Endothelial cell of umbilical vein (primary cell): Measurements from ENCODE around the gene HIVEP3. TPM values are rescaled to one million over a fixed set of nuclear protein-coding genes. Genes with fewer than 3 reads are reported as not detected.

Experiments
- BruUV-seq: library from RNA; stranded (reverse); fragments of 400-500 nt; replicated peaks from 2 replicates; lab custom pipeline; 2021; lab: Mats Ljungman, UMichigan
- CTCF ChIA-PET: fragments of 300-600, 350-600 bp; sonication (Branson Sonifier 250); formaldehyde crosslinking; loops from one replicate; lab custom pipeline; 2021; ENCODE audit warnings: antibody characterized with exemption, inconsistent platforms; lab: Charles Lee
- POLR2A ChIA-PET: fragments of 300-600, 350-600 bp; sonication (Branson Sonifier 250); formaldehyde crosslinking; loops from one replicate; lab custom pipeline; 2021; ENCODE audit warnings: antibody characterized with exemption, inconsistent platforms; lab: Charles Lee
- DNase-seq: peaks from one replicate; pipeline ENCODE4 v3.0.0-alpha.2; 2011; ENCODE audit warnings: low read depth, low spot score
- FAIRE-seq: peaks from 2 replicates; lab custom pipeline; 2011; peaks lifted over from hg19 to GRCh38; lab: Jason Lieb, UNC
- H2AFZ ChIP-seq: 2 replicates; pipeline ENCODE4 v1.6.0; 2012; ENCODE audit warnings: low read depth, low read length, control low read depth, inconsistent platforms
- H3K27ac ChIP-seq: 2 replicates; pipeline ENCODE4 v1.5.1; 2011; ENCODE audit warnings: low read depth, mild to moderate bottlenecking, control low read depth, low read length, moderate library complexity; ENCODE audit not compliant: insufficient read depth
- H3K27me3 ChIP-seq, 2 experiments: 2 replicates each; pipeline versions ENCODE4 v1.6.0 to v1.6.1; 2011; ENCODE audit warnings: low read length in 2 of 2, mixed read lengths in 1 of 2; ENCODE audit not compliant: control insufficient read depth in 2 of 2, insufficient read depth in 2 of 2
- H3K36me3 ChIP-seq, 2 experiments: 2 replicates in 1 of 2; 3 replicates in 1 of 2; pipeline ENCODE4 v1.5.1; 2011; ENCODE audit warnings: low read length in 2 of 2, mild to moderate bottlenecking in 1 of 2, moderate library complexity in 1 of 2; ENCODE audit not compliant: control insufficient read depth in 2 of 2, insufficient read depth in 2 of 2; ENCODE audit errors: extremely low read depth in 1 of 2
- H3K4me1 ChIP-seq: 3 replicates; pipeline ENCODE4 v1.5.1; 2011; ENCODE audit warnings: mild to moderate bottlenecking, low read length; ENCODE audit not compliant: control insufficient read depth, insufficient read depth; ENCODE audit errors: extremely low read depth
- H3K4me2 ChIP-seq: 2 replicates; pipeline ENCODE4 v1.6.1; 2011; ENCODE audit warnings: low read length, control low read depth, mixed read lengths; ENCODE audit not compliant: insufficient read depth
- H3K4me3 ChIP-seq, 3 experiments: fragments of 200-600 bp in 1 of 3; sonication (generic), shearing (Covaris generic) in 1 of 3; replicated peaks in 1 of 3; 2 replicates each; pipeline ENCODE4 v1.5.1; 2011 to 2016; ENCODE audit warnings: control low read depth in 3 of 3, low read length in 3 of 3, mild to moderate bottlenecking in 2 of 3, inconsistent platforms in 1 of 3, low read depth in 1 of 3, moderate library complexity in 1 of 3; ENCODE audit not compliant: insufficient read depth in 1 of 3
- H3K79me2 ChIP-seq: 2 replicates; pipeline ENCODE4 v1.6.0; 2012; ENCODE audit warnings: low read length, inconsistent platforms; ENCODE audit not compliant: control insufficient read depth, insufficient read depth
- H3K9ac ChIP-seq: replicated peaks from 2 replicates; pipeline ENCODE3; 2011; ENCODE audit warnings: low read length, control low read depth; ENCODE audit not compliant: insufficient read depth; ENCODE audit errors: extremely low read depth
- H3K9me1 ChIP-seq: replicated peaks from 3 replicates; pipeline ENCODE4 v1.6.0; 2011; ENCODE audit warnings: mild to moderate bottlenecking, low read length; ENCODE audit not compliant: control insufficient read depth, insufficient read depth; ENCODE audit errors: extremely low read depth
- H3K9me3 ChIP-seq: replicated peaks from 2 replicates; pipeline ENCODE4 v1.5.1; 2012; ENCODE audit warnings: low read length, inconsistent platforms; ENCODE audit not compliant: control insufficient read depth, insufficient read depth
- H4K20me1 ChIP-seq: replicated peaks from 2 replicates; pipeline ENCODE3; 2011; ENCODE audit warnings: mild to moderate bottlenecking, low read length; ENCODE audit not compliant: control insufficient read depth, insufficient read depth; ENCODE audit errors: extremely low read depth
- CTCF ChIP-seq, 2 donors: IDR thresholded peaks; 1 replicate in 1 of 2; 2 replicates in 1 of 2; pipeline ENCODE4 v1.5.1; 2011; ENCODE audit warnings: low read length in 2 of 2, mild to moderate bottlenecking in 2 of 2, moderate library complexity in 2 of 2, control low read depth in 1 of 2, inconsistent platforms in 1 of 2, low read depth in 1 of 2; ENCODE audit not compliant: insufficient read depth in 1 of 2; ENCODE audit errors: extremely low read depth in 1 of 2
- EZH2 ChIP-seq: IDR thresholded peaks from 2 replicates; pipeline ENCODE4 v1.6.1; 2012; ENCODE audit warnings: borderline replicate concordance, low read depth, mild to moderate bottlenecking, moderate library complexity, low read length, inconsistent platforms; ENCODE audit not compliant: severe bottlenecking
- FOS ChIP-seq: IDR thresholded peaks from 2 replicates; pipeline ENCODE4 v1.6.1; 2011; ENCODE audit warnings: mild to moderate bottlenecking, low read length, moderate library complexity, borderline replicate concordance; ENCODE audit not compliant: insufficient read depth
- GATA2 ChIP-seq: IDR thresholded peaks from 2 replicates; pipeline ENCODE4 v1.7.0; 2011; ENCODE audit warnings: low read depth, mild to moderate bottlenecking, moderate library complexity, mixed read lengths, low read length; ENCODE audit not compliant: insufficient read length, insufficient read depth
- JUN ChIP-seq: IDR thresholded peaks from 2 replicates; pipeline ENCODE4 v1.6.1; 2011; ENCODE audit warnings: borderline replicate concordance, low read depth; ENCODE audit not compliant: insufficient read length, insufficient read depth
- MYC ChIP-seq: IDR thresholded peaks from one replicate; pipeline ENCODE4 v1.6.1; 2011; ENCODE audit warnings: mild to moderate bottlenecking, low read depth, low read length
- POLR2A ChIP-seq: IDR thresholded peaks from 2 replicates; pipeline ENCODE4 v1.6.1; 2012; ENCODE audit warnings: low read depth, mild to moderate bottlenecking, control low read depth, low read length
- POLR2AphosphoS5 ChIP-seq: IDR thresholded peaks from 2 replicates; pipeline ENCODE4 v1.6.1; 2012; ENCODE audit warnings: low read depth, mild to moderate bottlenecking, control low read depth, low read length, moderate library complexity; ENCODE audit not compliant: insufficient read depth
- dilution Hi-C: fragments of 300-500 bp; cut with MboI; formaldehyde crosslinking; loops from one replicate; pipeline ENCODE4 v1.15.0; 2019; ENCODE audit warnings: low sequenced_read_pairs; ENCODE audit not compliant: extremely low pct_ligation_motif_present
- intact Hi-C: fragments of 100-400 bp; cut with micrococcal nuclease; formaldehyde crosslinking; loops from one replicate; pipeline ENCODE4 v1.10.0; 2022
- polyA plus RNA-seq, 4 experiments: library from polyadenylated mRNA; depleted of rRNA in 3 of 4; stranded (reverse) in 3 of 4; unstranded in 1 of 4; fragments of >200 nt; gene quantifications; 2 replicates each; pipeline versions ENCODE4 v1.2.1 to v1.2.3, GENCODE V29; 2011 to 2012; ENCODE audit warnings: missing spikeins in 1 of 4
- total RNA-seq: library from RNA; stranded (reverse); gene quantifications from 2 replicates; pipeline ENCODE4 v1.2.3, GENCODE V29; 2021
- TF ChIP-seq, protein P1 (sequence below): IDR thresholded peaks from 2 replicates; pipeline ENCODE4 v1.6.1; 2011; ENCODE audit not compliant: insufficient read depth, insufficient read length

The HIVEP3 gene
- total and polyA plus RNA-seq, 2 donors (not counting 3 experiments of a cell fraction or from before 2014, with no cell fraction given), result 3.4 to 4.0 TPM

DNA sequence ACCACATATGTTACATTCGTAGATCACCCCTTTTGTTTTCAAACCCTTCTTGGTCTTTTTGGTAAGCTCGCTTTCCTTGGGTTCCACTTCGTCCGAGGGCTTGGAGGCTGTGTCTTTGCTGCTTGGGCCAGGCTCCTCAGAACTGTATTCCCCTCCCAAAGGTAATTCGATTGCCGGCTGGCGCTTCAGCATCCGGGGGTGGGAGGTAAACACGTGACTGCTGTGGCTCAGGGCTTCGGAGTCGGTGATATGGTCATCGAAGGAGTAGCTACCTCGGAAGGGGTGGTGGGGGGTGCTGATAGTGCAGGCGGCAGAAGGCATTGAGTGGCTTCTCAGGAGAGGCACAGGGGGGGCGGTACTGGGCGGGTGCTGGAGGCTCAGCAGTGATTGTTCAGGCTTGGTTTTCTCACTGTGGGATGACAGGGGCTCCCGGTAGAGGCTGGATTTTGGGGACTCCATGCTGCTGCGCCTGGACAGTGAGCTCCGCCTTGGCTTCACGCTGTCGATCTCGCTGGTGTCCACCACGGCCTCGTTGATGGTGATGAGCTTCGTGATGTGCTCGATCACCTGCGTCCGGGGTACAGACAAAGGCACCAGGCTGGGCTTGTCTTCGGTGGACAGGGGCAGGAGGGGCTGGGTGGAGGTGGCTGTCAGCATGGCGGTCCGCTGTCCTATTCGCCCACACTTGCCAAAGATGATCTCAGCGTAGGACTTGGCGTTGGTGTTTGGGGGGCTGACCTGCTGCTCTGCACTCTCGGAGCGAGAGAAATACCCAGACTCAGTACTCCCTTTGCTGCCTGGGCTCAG lies 335.7 kb downstream of the HIVEP3 start:
- Histone ChIP-seq H2AFZ (no peak overlapping the region), H3K36me3 (no peaks in the 10 kb centered on the region), H3K4me1 (no peaks in the 10 kb centered on the region), H3K27me3 (no peaks in the 10 kb centered on the region), H3K9me1 (no peaks in the 10 kb centered on the region), H3K4me2 (no peak overlapping the region), H3K4me3 (no peak overlapping the region), H3K79me2 (no peaks in the 10 kb centered on the region), H3K9me3 (no peaks in the 10 kb centered on the region), H3K9ac (no peak overlapping the region), H3K27ac (no peak overlapping the region), H4K20me1 (no peaks in the 10 kb centered on the region)
- no peak for TF ChIP-seq JUN
- no peak for TF ChIP-seq CTCF (IDR thresholded peaks at IDR 0.05; ENCODE audit: extremely low read depth in 1 of 2, insufficient read depth in 1 of 2, low read depth in 1 of 2, low read length in 2 of 2)
- no peak for TF ChIP-seq FOS
- TF ChIP-seq MYC, result no peak
- TF ChIP-seq POLR2AphosphoS5, result no peak
- TF ChIP-seq POLR2A, result no peak
- TF ChIP-seq, protein P1, sequence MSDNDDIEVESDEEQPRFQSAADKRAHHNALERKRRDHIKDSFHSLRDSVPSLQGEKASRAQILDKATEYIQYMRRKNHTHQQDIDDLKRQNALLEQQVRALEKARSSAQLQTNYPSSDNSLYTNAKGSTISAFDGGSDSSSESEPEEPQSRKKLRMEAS, result no peak
- TF ChIP-seq GATA2, result no peak
- no peak for TF ChIP-seq EZH2
- intact Hi-C loops, result no loop called here
- dilution Hi-C loops, result no loop called here
- no TSS peak for BruUV-seq
- FAIRE-seq (no peak), DNase-seq (no peak)
- POLR2A ChIA-PET, result interaction anchor here (0.6 kb wide), 1 partner anchor 310 kb away, joined by 4 read pairs; no protein-coding TSS in a partner anchor
- CTCF ChIA-PET, result interaction anchor here (0.9 kb wide), 1 partner anchor 67 kb away, joined by 3 read pairs; no protein-coding TSS in a partner anchor
